SK-N-MC (cell line): ENCODE results near the gene SCAMP3.
"Not testable (repeated sequence)": the region's sequence is repeated elsewhere in the genome, so short reads cannot be mapped to it uniquely, and the experiment has no call there.

Experiments
- EZH2 ChIP-seq: fragments of 200-600 bp; sonication (generic); IDR thresholded peaks from one replicate; pipeline ENCODE4 v1.6.1; 2017; ENCODE audit warnings: antibody characterized with exemption
- POLR2AphosphoS5 ChIP-seq: IDR thresholded peaks from 2 replicates; pipeline ENCODE4 v1.6.1; 2012; ENCODE audit warnings: mild to moderate bottlenecking, low read depth, low read length, borderline replicate concordance

- TF ChIP-seq POLR2AphosphoS5, EZH2: not testable (repeated sequence)
Measured at GRCh38 chr1:155231302-155231701, 30.9 kb downstream of the SCAMP3 start.
